Adrenal gland (tissue), 12 donors: ENCODE data around the gene SLC43A2. TPM values are rescaled to one million over a fixed set of nuclear protein-coding genes. Genes with fewer than 3 reads are reported as not detected.

Experiments
- polyA plus RNA-seq, 3 donors: library from polyadenylated mRNA; stranded (reverse); fragments of 200-250 nt in 2 of 3; fragments of 350-450 nt in 1 of 3; fragmentation: Illumina TruSeq in 1 of 3; extraction: RNeasy Lipid Tissue Mini Kit (QIAGEN cat#74804) in 1 of 3; gene quantifications; one replicate each; pipeline ENCODE4 v1.2.3, GENCODE V29; 2013 to 2014
- small RNA-seq, 2 donors: library from RNA; depleted of rRNA; stranded (forward); fragments of <200 nt; gene quantifications; one replicate each; pipeline ENCODE3, GENCODE V24; 2016
- total RNA-seq, 9 donors: library from RNA; depleted of rRNA in 4 of 9; stranded (reverse); fragments of >200 nt in 4 of 9; fragments of 120-200 nt in 1 of 9; fragmentation: NEBNext Ultra II Directional in 1 of 9; extraction: Animal tissue kit (Norgen Biotek cat#: 25700) in 1 of 9; gene quantifications; one replicate each; pipeline versions ENCODE4 v1.1.0 to v1.2.4, GENCODE V29; 2013 to 2023
- donor health status: healthy with polysubstance abuse.
- donor health status: Bipolar disorder and iron deficiency.
- donor health status: DM: yes; HTN: yes; CAD: no.
- donor health status: DM: no; HTN: no; CAD: no.
- donor health status: DM: no; HTN: no; CAD: no.
- donor health status: DM: yes; HTN: yes; CAD: no.

The SLC43A2 gene
- total and polyA plus RNA-seq, 12 donors = 4.8 to 32.5 (median 15.6) TPM

Small RNA genes lying within 50 kb of the gene (small RNA-seq; reads per million reads assigned to genes)
- 0 reads per million in 2 donors for gene RN7SL105P

Other genes with a start within 250 kb of the SLC43A2 start
- gene YWHAE, start 228.6 kb downstream of the SLC43A2 start, total RNA-seq = 100 to 1,000 TPM; 310 to 744 (median 539) TPM
- 100 to 1,000 TPM; 340 to 884 (median 511) TPM for gene YWHAE, start 228.6 kb downstream of the SLC43A2 start, polyA plus RNA-seq
- gene CRK, start 172.6 kb downstream of the SLC43A2 start, total RNA-seq = 10 to 100 TPM; 49.6 to 80.6 (median 59.6) TPM
- 10 to 100 TPM; 20.3 to 62.7 (median 23.0) TPM for gene CRK, start 172.6 kb downstream of the SLC43A2 start, polyA plus RNA-seq
- 100 to 1,000 TPM in 1 of 9 donors, 10 to 100 TPM in 8; 11.6 to 103 (median 72.1) TPM for gene MYO1C, start 136.1 kb downstream of the SLC43A2 start, total RNA-seq
- gene MYO1C, start 136.1 kb downstream of the SLC43A2 start, polyA plus RNA-seq = 10 to 100 TPM; 35.6 to 71.4 (median 71.3) TPM
- 10 to 100 TPM; 11.1 to 91.6 (median 37.7) TPM for gene INPP5K, start 112.2 kb downstream of the SLC43A2 start, total RNA-seq
- gene INPP5K, start 112.2 kb downstream of the SLC43A2 start, polyA plus RNA-seq = 10 to 100 TPM; 22.6 to 41.1 (median 34.0) TPM
- gene PITPNA, start 66.0 kb downstream of the SLC43A2 start, total RNA-seq = 100 to 1,000 TPM in 1 of 9 donors, 10 to 100 TPM in 8; 20.0 to 107 (median 51.9) TPM
- 100 to 1,000 TPM in 1 of 3 donors, 10 to 100 TPM in 2; 16.4 to 157 (median 17.8) TPM for gene PITPNA, start 66.0 kb downstream of the SLC43A2 start, polyA plus RNA-seq
- gene SCARF1, start 16.9 kb upstream of the SLC43A2 start, total RNA-seq = 10 to 100 TPM in 7 of 9 donors, 1 to 10 TPM in 2; 4.0 to 24.8 (median 18.1) TPM
- 10 to 100 TPM in 2 of 3 donors, under 1 TPM in 1; 0.81 to 19.1 (median 10.5) TPM for gene SCARF1, start 16.9 kb upstream of the SLC43A2 start, polyA plus RNA-seq
- 10 to 100 TPM; 13.8 to 78.3 (median 29.9) TPM for gene RILP, start 21.0 kb upstream of the SLC43A2 start, total RNA-seq
- 10 to 100 TPM; 37.9 to 46.5 (median 40.4) TPM for gene RILP, start 21.0 kb upstream of the SLC43A2 start, polyA plus RNA-seq
- 100 to 1,000 TPM; 136 to 748 (median 227) TPM for gene PRPF8, start 56.0 kb upstream of the SLC43A2 start, total RNA-seq
- 100 to 1,000 TPM; 107 to 439 (median 155) TPM for gene PRPF8, start 56.0 kb upstream of the SLC43A2 start, polyA plus RNA-seq
- gene TLCD2, start 81.5 kb upstream of the SLC43A2 start, total RNA-seq = 10 to 100 TPM in 5 of 9 donors, 1 to 10 TPM in 4; 6.8 to 48.7 (median 11.4) TPM
- gene TLCD2, start 81.5 kb upstream of the SLC43A2 start, polyA plus RNA-seq = 10 to 100 TPM in 1 of 3 donors, 1 to 10 TPM in 2; 4.3 to 58.8 (median 7.2) TPM
- 10 to 100 TPM; 17.6 to 88.8 (median 44.2) TPM for gene WDR81, start 95.9 kb upstream of the SLC43A2 start, total RNA-seq
- gene WDR81, start 95.9 kb upstream of the SLC43A2 start, polyA plus RNA-seq = 10 to 100 TPM in 2 of 3 donors, 1 to 10 TPM in 1; 4.9 to 52.3 (median 20.2) TPM
- gene SERPINF2, start 114.0 kb upstream of the SLC43A2 start, total RNA-seq = 1 to 10 TPM; 1.3 to 3.7 (median 2.2) TPM
- 1 to 10 TPM in 2 of 3 donors, under 1 TPM in 1; 0.59 to 6.4 (median 5.2) TPM for gene SERPINF2, start 114.0 kb upstream of the SLC43A2 start, polyA plus RNA-seq
- 100 to 1,000 TPM in 5 of 9 donors, 10 to 100 TPM in 4; 24.5 to 290 (median 106) TPM for gene SERPINF1, start 133.2 kb upstream of the SLC43A2 start, total RNA-seq
- 100 to 1,000 TPM in 2 of 3 donors, 10 to 100 TPM in 1; 70.4 to 310 (median 121) TPM for gene SERPINF1, start 133.2 kb upstream of the SLC43A2 start, polyA plus RNA-seq
- 10 to 100 TPM; 10.2 to 20.2 (median 16.2) TPM for gene SMYD4, start 201.1 kb upstream of the SLC43A2 start, total RNA-seq
- 10 to 100 TPM in 1 of 3 donors, 1 to 10 TPM in 2; 5.1 to 17.9 (median 8.4) TPM for gene SMYD4, start 201.1 kb upstream of the SLC43A2 start, polyA plus RNA-seq
- 100 to 1,000 TPM in 1 of 9 donors, 10 to 100 TPM in 8; 19.3 to 109 (median 23.5) TPM for gene RPA1, start 201.2 kb upstream of the SLC43A2 start, total RNA-seq
- gene RPA1, start 201.2 kb upstream of the SLC43A2 start, polyA plus RNA-seq = 10 to 100 TPM; 12.9 to 32.8 (median 14.8) TPM